Heart right ventricle (tissue), 16 donors: ENCODE data around the gene DEFB110. TPM values are rescaled to one million over a fixed set of nuclear protein-coding genes. Genes with fewer than 3 reads are reported as not detected.

Source experiments
- ATAC-seq, 8 donors: fragments of 200-7000 bp; cut with Tn5 transposase; one replicate each; pipeline ENCODE4 v1.9.1; 2020; ENCODE audit warnings: mild to moderate bottlenecking in 8 of 8, moderate library complexity in 8 of 8, moderate number of reproducible peaks in 1 of 8
- DNase-seq, 2 donors: peaks; one replicate each; pipeline ENCODE4 v3.0.0-alpha.2; 2020
- H3K27ac ChIP-seq, 10 donors: fragments of 200-600 bp; sonication (generic) in 2 of 10; one replicate each; pipeline versions ENCODE4 v1.5.0 to v1.8.0; 2020 to 2022; ENCODE audit warnings: mild to moderate bottlenecking in 3 of 10
- H3K27me3 ChIP-seq, 7 donors: fragments of 200-600 bp; one replicate each; pipeline ENCODE4 v1.8.0; 2021 to 2022; ENCODE audit warnings: mild to moderate bottlenecking in 2 of 7
- H3K36me3 ChIP-seq, 9 donors: fragments of 200-600 bp; sonication (generic) in 1 of 9; one replicate each; pipeline versions ENCODE4 v1.5.0 to v1.8.0; 2020 to 2022; ENCODE audit warnings: mild to moderate bottlenecking in 2 of 9
- H3K4me1 ChIP-seq, 9 donors: fragments of 200-600 bp; sonication (generic) in 1 of 9; one replicate each; pipeline versions ENCODE4 v1.5.0 to v1.8.0; 2020 to 2022; ENCODE audit warnings: mild to moderate bottlenecking in 4 of 9
- H3K4me3 ChIP-seq, 10 donors: fragments of 200-600 bp; sonication (generic) in 2 of 10; one replicate each; pipeline versions ENCODE4 v1.5.0 to v1.8.0; 2020 to 2022; ENCODE audit warnings: mild to moderate bottlenecking in 7 of 10, moderate library complexity in 2 of 10
- H3K9me3 ChIP-seq, 11 donors: fragments of 200-600 bp in 10 of 11; sonication (generic) in 2 of 11; one replicate each; pipeline versions ENCODE4 v1.5.0 to v1.8.0; 2013 to 2022; ENCODE audit warnings: mild to moderate bottlenecking in 2 of 11, control low read depth in 1 of 11, moderate library complexity in 1 of 11
- CTCF ChIP-seq, 9 donors: fragments of 200-600 bp; sonication (generic) in 2 of 9; IDR thresholded peaks; one replicate each; pipeline versions ENCODE4 v1.5.0 to v1.8.0; 2021 to 2022; ENCODE audit warnings: antibody characterized with exemption in 9 of 9, mild to moderate bottlenecking in 5 of 9, moderate library complexity in 1 of 9
- WGBS, 2 donors: extraction: QIAGEN DNeasy Blood & Tissue Kit; methylation state at CpG; one replicate each; pipeline ENCODE4 v1.1.7; 2013; ENCODE audit warnings: inconsistent platforms in 1 of 2; 5-methylcytosine and 5-hydroxymethylcytosine counted together
- intact Hi-C, 10 donors: fragments of 100-400 bp; cut with DNase I; formaldehyde crosslinking; loops; one replicate each; pipeline versions ENCODE4 v1.11.1 to v1.14.2; 2022
- long read RNA-seq, 3 donors: library from polyadenylated mRNA; unstranded; transcript quantifications; one replicate each; pipeline ENCODE4 v2.0.0, GENCODE V29; 2020 to 2021
- polyA plus RNA-seq, 2 donors: library from polyadenylated mRNA; stranded (reverse); fragments of 200-250 nt; gene quantifications; one replicate each; pipeline ENCODE4 v1.2.3, GENCODE V29; 2013
- total RNA-seq, 10 donors: library from RNA; stranded (reverse); fragmentation: NEBNext Ultra II Directional in 3 of 10; extraction: Animal tissue kit (Norgen Biotek cat#: 25700) in 3 of 10; gene quantifications; one replicate each; pipeline versions ENCODE4 v1.2.1 to v1.2.4, GENCODE V29; 2021 to 2023
- donor health status: Arrhythmogenic right ventricular cardiomyopathy.
- donor health status: ischemic (EF 13 %, LVEDD 7.1; RV severe dilation, severe dysfunction).
- donor health status: healthy with polysubstance abuse.
- donor health status: DM: no; HTN: yes; CAD: no.
- donor health status: DM: no; HTN: no; CAD: no.
- donor health status: ischemic (EF 25% LVEDD 6.9; RV normal size, moderate dysfunction).
- donor health status: ischemic (EF 25% LVEDD 5.7; RV mildly dilated, moderate dysfunction).
- donor health status: healthy.
- donor health status: DM: yes; HTN: yes; CAD: no.
- donor health status: Ischemic cardiomyopathy.
- donor health status: ischemic (EF 35%, LVEDD 5.7; RV mildly dilated, moderate dysfunction).
- donor health status: nonischemic (EF 11% LVEDD 7.7; RV severe dilation, severe dysfunction).
- donor health status: DM: yes; HTN: yes; CAD: no.
- donor health status: PGD.
- donor health status: ischemic (EF 29% LVEDD 5.4; RV normal size, mild dysfunction).
- donor health status: nonischemic (EF 23%, LVEDD 6.1; RV moderate dilation, normal function).

Gene DEFB110
- not detected for total RNA-seq
- polyA plus RNA-seq, result not detected
- long read RNA-seq, donor 1, result 0 reads
- long read RNA-seq, donor 2, result 0 reads
- long read RNA-seq, donor 3, result 0 reads

GRCh38 chr6:50021894-50022293 is at the start of gene DEFB110:
Gene DEFB110, minus strand, starts transcription at chr6:50021994. Its CDS starts 59 bp downstream, at chr6:50021935.
- no peak for TF ChIP-seq CTCF (IDR thresholded peaks at IDR 0.05)
- ATAC-seq (no peak), DNase-seq (no peak)
- Histone ChIP-seq H3K27ac (no peak within 1 kb of the TSS), H3K4me1 (no peaks in the 10 kb centered on the region), H3K9me3 (no peaks in the 10 kb centered on the region), H3K4me3 (no peak within 1 kb of the TSS), H3K27me3 (no peaks in the 10 kb centered on the region), H3K36me3 (no peaks in the 10 kb centered on the region)
- intact Hi-C loops, result no loop called here

GRCh38 chr6:50070101-50070500 is 48.3 kb upstream of the DEFB110 start:
- H3K4me3 ChIP-seq, result no peak overlapping the region
- no peaks in the 10 kb centered on the region for H3K27me3 ChIP-seq
- ATAC-seq, result no peak
- no peaks in the 10 kb centered on the region for H3K36me3 ChIP-seq
- intact Hi-C loops, result no loop called here
- H3K9me3 ChIP-seq, result no peaks in the 10 kb centered on the region
- TF ChIP-seq CTCF (IDR thresholded peaks at IDR 0.05), result no peak
- H3K27ac ChIP-seq, result no peak overlapping the region
- no peak for DNase-seq
- 49 to 64% methylated on average over 2 of the region's 2 CpGs for WGBS, 2 donors
- no peaks in the 10 kb centered on the region for H3K4me1 ChIP-seq

GRCh38 chr6:50062051-50062450 is 40.3 kb upstream of the DEFB110 start:
- H3K4me3 ChIP-seq, result no peak overlapping the region
- TF ChIP-seq CTCF (IDR thresholded peaks at IDR 0.05), result no peak
- 8 to 10% methylated on average over 2 of the region's 2 CpGs for WGBS, 2 donors
- no peaks in the 10 kb centered on the region for H3K27me3 ChIP-seq
- ATAC-seq, result no peak
- H3K9me3 ChIP-seq, result peaks cover 0 to 5% (median 0%) of the 10 kb centered on the region in 11 donors
- no peaks in the 10 kb centered on the region for H3K4me1 ChIP-seq
- intact Hi-C loops, result no loop called here
- no peaks in the 10 kb centered on the region for H3K36me3 ChIP-seq
- DNase-seq, result no peak
- no peak overlapping the region for H3K27ac ChIP-seq

GRCh38 chr6:50056242-50056641 is 34.4 kb upstream of the DEFB110 start:
- Histone ChIP-seq H3K9me3 (no peaks in the 10 kb centered on the region), H3K4me3 (no peak overlapping the region), H3K4me1 (no peaks in the 10 kb centered on the region), H3K36me3 (no peaks in the 10 kb centered on the region), H3K27ac (no peak overlapping the region), H3K27me3 (no peaks in the 10 kb centered on the region)
- DNase-seq (no peak), ATAC-seq (no peak)
- TF ChIP-seq CTCF (IDR thresholded peaks at IDR 0.05), result no peak
- 67 to 91% methylated on average over 1 of the region's 1 CpG for WGBS, 2 donors
- intact Hi-C loops, result no loop called here
